Caco-2 (cell line): ENCODE results near the gene TSHR. TPM values are rescaled to one million over a fixed set of nuclear protein-coding genes. Genes with fewer than 3 reads are reported as not detected.

Source experiments
- BruUV-seq: library from RNA; stranded (reverse); fragments of 400-500 nt; replicated peaks from 2 replicates; lab custom pipeline; 2021; lab: Mats Ljungman, UMichigan
- CTCF ChIA-PET: fragments of 300-600 bp; sonication (Branson Sonifier 250); formaldehyde crosslinking; loops from one replicate; lab custom pipeline; 2022; ENCODE audit warnings: antibody characterized with exemption; lab: Charles Lee
- POLR2A ChIA-PET: fragments of 300-600 bp; sonication (Branson Sonifier 250); formaldehyde crosslinking; loops from one replicate; lab custom pipeline; 2022; ENCODE audit warnings: antibody characterized with exemption; lab: Charles Lee
- DNase-seq, 2 experiments: peaks; one replicate each; pipeline versions ENCODE4 v3.0.0 to v3.0.0-alpha.2; 2020 to 2022
- H3K27me3 ChIP-seq: replicated peaks from 2 replicates; pipeline ENCODE4 v1.6.0; 2011; ENCODE audit warnings: low read length; ENCODE audit not compliant: control insufficient read depth, insufficient read depth
- H3K36me3 ChIP-seq: 2 replicates; pipeline ENCODE4 v1.5.1; 2011; ENCODE audit warnings: low read length; ENCODE audit not compliant: control insufficient read depth, insufficient read depth
- H3K4me1 ChIP-seq: fragments of 250-450 bp; sonication (Bioruptor Pico); 2 replicates; pipeline ENCODE4 v1.5.1; 2020; ENCODE audit warnings: mild to moderate bottlenecking
- H3K4me3 ChIP-seq: 2 replicates; pipeline ENCODE4 v1.5.1; 2011; ENCODE audit warnings: low read depth, mild to moderate bottlenecking, control low read depth, low read length
- H3K9me3 ChIP-seq: fragments of 250-450 bp; sonication (Bioruptor Pico); 2 replicates; pipeline ENCODE4 v1.5.1; 2020; ENCODE audit warnings: mild to moderate bottlenecking, moderate library complexity
- H3K27ac Mint-ChIP-seq: one replicate; pipeline ENCODE4 v1.8.0; 2022; ENCODE audit warnings: mixed read lengths; ENCODE audit not compliant: unreplicated experiment
- H3K27me3 Mint-ChIP-seq: one replicate; pipeline ENCODE4 v1.8.0; 2022; ENCODE audit warnings: mixed read lengths; ENCODE audit not compliant: insufficient read depth, unreplicated experiment
- H3K36me3 Mint-ChIP-seq: one replicate; pipeline ENCODE4 v1.8.0; 2022; ENCODE audit warnings: mild to moderate bottlenecking, mixed read lengths; ENCODE audit not compliant: insufficient read depth, unreplicated experiment
- H3K4me1 Mint-ChIP-seq: one replicate; pipeline ENCODE4 v1.8.0; 2022; ENCODE audit warnings: low read depth, mixed read lengths; ENCODE audit not compliant: unreplicated experiment
- H3K4me3 Mint-ChIP-seq: one replicate; pipeline ENCODE4 v1.8.0; 2022; ENCODE audit warnings: mild to moderate bottlenecking, moderate library complexity, mixed read lengths; ENCODE audit not compliant: unreplicated experiment
- H3K9me3 Mint-ChIP-seq: one replicate; pipeline ENCODE4 v1.8.0; 2022; ENCODE audit warnings: mixed read lengths; ENCODE audit not compliant: unreplicated experiment
- CTCF ChIP-seq, 2 experiments: fragments of 200-600 bp in 1 of 2; IDR thresholded peaks; 1 replicate in 1 of 2; 2 replicates in 1 of 2; pipeline versions ENCODE4 v1.5.1 to v1.8.0; 2011 to 2022; ENCODE audit warnings: antibody characterized with exemption in 1 of 2, control low read depth in 1 of 2, inconsistent platforms in 1 of 2, low read depth in 1 of 2, low read length in 1 of 2, mild to moderate bottlenecking in 1 of 2, moderate library complexity in 1 of 2; ENCODE audit not compliant: insufficient read depth in 1 of 2, severe bottlenecking in 1 of 2, unreplicated experiment in 1 of 2
- intact Hi-C: fragments of 100-400 bp; cut with micrococcal nuclease; formaldehyde crosslinking; loops from one replicate; pipeline ENCODE4 v1.10.0; 2022; ENCODE audit not compliant: unreplicated experiment
- total RNA-seq: library from RNA; stranded (reverse); gene quantifications from 2 replicates; pipeline ENCODE4 v1.2.3, GENCODE V29; 2022

Gene TSHR
- total RNA-seq, 1 experiment from 2014 or later: not detected

DNA sequence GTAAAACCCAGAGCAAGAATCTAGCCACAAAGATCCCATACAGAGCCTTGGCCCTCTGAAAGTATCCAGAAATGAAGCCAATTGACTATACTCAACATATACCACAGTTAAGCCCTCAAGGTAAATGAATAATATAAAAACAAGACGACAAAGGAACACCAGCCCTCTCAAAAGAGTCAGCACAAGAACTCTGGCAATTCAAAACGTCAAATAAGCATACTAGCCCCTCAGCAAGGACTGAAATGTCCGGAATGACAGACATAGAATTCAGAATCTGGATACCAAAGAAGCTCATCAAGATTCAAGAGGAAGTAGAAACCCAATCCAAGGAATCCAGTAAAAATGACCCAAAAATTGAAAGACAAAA, 215.4 kb downstream of the TSHR start:
- Mint-ChIP-seq H3K27ac (peak overlapping the region; percentile 86), H3K9me3 (no peaks in the 10 kb centered on the region), H3K4me3 (peak overlapping the region; percentile 81), H3K4me1 (no peaks in the 10 kb centered on the region), H3K27me3 (no peaks in the 10 kb centered on the region), H3K36me3 (peaks cover 6% of the 10 kb centered on the region)
- Histone ChIP-seq H3K36me3 (no peaks in the 10 kb centered on the region), H3K9me3 (no peaks in the 10 kb centered on the region), H3K27me3 (no peaks in the 10 kb centered on the region), H3K4me1 (no peaks in the 10 kb centered on the region), H3K4me3 (no peak overlapping the region)
- TSS peak; percentile 88 for BruUV-seq
- intact Hi-C loops: loop anchor here (1.0 to 2.0 kb wide), 3 partner anchors 175 to 294 kb away; no protein-coding TSS in a partner anchor
- TF ChIP-seq CTCF (IDR thresholded peaks at IDR 0.05; ENCODE audit: insufficient read depth in 1 of 2, low read depth in 1 of 2, low read length in 1 of 2, severe bottlenecking in 1 of 2, unreplicated experiment in 1 of 2): no peak
- POLR2A ChIA-PET: interaction anchor here (0.6 to 1.0 kb wide), 2 partner anchors 9 to 48 kb away, joined by 3 to 5 read pairs; no protein-coding TSS in a partner anchor
- CTCF ChIA-PET: interaction anchor here (1.1 to 1.4 kb wide), 3 partner anchors 26 to 183 kb away, joined by 3 to 14 read pairs (median 10); no protein-coding TSS in a partner anchor
- no peak for DNase-seq

DNA sequence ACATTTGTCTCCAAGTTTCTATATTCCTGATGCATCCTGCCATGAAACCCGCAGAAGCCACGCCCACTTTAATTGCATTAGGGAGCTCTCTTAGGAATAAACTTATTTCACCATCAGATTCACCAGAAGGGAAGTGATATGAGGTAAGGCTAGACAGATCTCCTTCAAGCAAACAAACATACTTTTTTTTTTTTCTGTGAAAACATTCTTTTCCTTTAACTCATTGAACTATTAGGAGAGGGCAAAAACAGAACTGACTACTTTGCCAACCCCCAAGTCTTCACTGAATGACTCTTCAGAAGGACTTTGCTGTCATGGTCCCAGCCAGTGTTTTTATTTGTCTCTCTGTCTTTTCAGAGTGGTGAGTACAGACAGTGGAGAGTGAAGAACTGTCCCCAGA, 216.9 kb downstream of the TSHR start:
- ChIA-PET POLR2A (no interaction called here), CTCF (no interaction called here)

GRCh38 chr14:81172881-81173280, 217.5 kb downstream of the TSHR start:
- Histone ChIP-seq H3K4me3 (no peak overlapping the region), H3K9me3 (no peaks in the 10 kb centered on the region), H3K4me1 (no peaks in the 10 kb centered on the region), H3K27me3 (no peaks in the 10 kb centered on the region), H3K36me3 (no peaks in the 10 kb centered on the region)
- no peak for DNase-seq
- TF ChIP-seq CTCF (IDR thresholded peaks at IDR 0.05; ENCODE audit: insufficient read depth in 1 of 2, low read depth in 1 of 2, low read length in 1 of 2, severe bottlenecking in 1 of 2, unreplicated experiment in 1 of 2): no peak
- Mint-ChIP-seq H3K27ac (no peak overlapping the region), H3K4me3 (no peak overlapping the region), H3K4me1 (no peaks in the 10 kb centered on the region), H3K36me3 (peaks cover 6% of the 10 kb centered on the region), H3K27me3 (no peaks in the 10 kb centered on the region), H3K9me3 (no peaks in the 10 kb centered on the region)
- ChIA-PET CTCF (no interaction called here), POLR2A (no interaction called here)
- no TSS peak for BruUV-seq
- intact Hi-C loops: no loop called here

More for the DNA sequence above, 216.9 kb downstream of the TSHR start:
- no peak overlapping the region for H3K27ac Mint-ChIP-seq
- no peak for DNase-seq
- BruUV-seq: no TSS peak
- Histone ChIP-seq H3K27me3 (no peaks in the 10 kb centered on the region), H3K9me3 (no peaks in the 10 kb centered on the region), H3K4me3 (no peak overlapping the region), H3K4me1 (no peaks in the 10 kb centered on the region), H3K36me3 (no peaks in the 10 kb centered on the region)
- no peaks in the 10 kb centered on the region for H3K27me3 Mint-ChIP-seq
- peaks cover 6% of the 10 kb centered on the region for H3K36me3 Mint-ChIP-seq
- no peak for TF ChIP-seq CTCF (IDR thresholded peaks at IDR 0.05; ENCODE audit: insufficient read depth in 1 of 2, low read depth in 1 of 2, low read length in 1 of 2, severe bottlenecking in 1 of 2, unreplicated experiment in 1 of 2)
- no peak overlapping the region for H3K4me3 Mint-ChIP-seq
- intact Hi-C loops: no loop called here
- H3K4me1 Mint-ChIP-seq: no peaks in the 10 kb centered on the region
- no peaks in the 10 kb centered on the region for H3K9me3 Mint-ChIP-seq
